ENCODE measurements around the gene FRY. TPM values are rescaled to one million over a fixed set of nuclear protein-coding genes. Genes with fewer than 3 reads are reported as not detected.
A peak's percentile ranks its signal among the peaks of the same experiment; 100 is the strongest.
"Not testable (repeated sequence)": the region's sequence is repeated elsewhere in the genome, so short reads cannot be mapped to it uniquely, and the experiment has no call there.

The FRY gene
- total RNA-seq, 1 donor from 2014 or later, result 0.52 TPM

DNA sequence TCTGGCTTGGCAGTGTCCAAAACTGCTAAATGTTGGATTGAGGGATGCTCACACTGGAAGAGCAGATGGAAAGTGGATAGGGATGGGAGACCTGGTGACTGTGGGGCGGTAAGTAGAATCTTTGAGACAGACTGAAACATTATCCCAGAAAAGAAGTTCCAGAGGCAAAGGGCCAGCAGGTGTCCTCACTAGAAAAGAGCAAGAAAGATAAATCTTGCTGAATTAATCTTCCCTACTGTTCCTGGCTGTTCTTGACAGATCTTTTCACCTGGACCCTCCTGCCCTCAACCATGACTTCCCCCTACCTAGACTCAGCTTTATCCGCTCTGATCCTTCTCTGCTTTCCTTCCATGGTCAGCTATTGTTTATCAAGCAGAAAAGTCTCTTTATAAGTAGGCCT lies 35.0 kb upstream of the FRY start:
- no peak for DNase-seq (ENCODE audit: low read depth)
- TF ChIP-seq CTCF (conservative IDR thresholded peaks at IDR 0.05; ENCODE audit: low read depth, low read length), result peak; percentile 4

DNA sequence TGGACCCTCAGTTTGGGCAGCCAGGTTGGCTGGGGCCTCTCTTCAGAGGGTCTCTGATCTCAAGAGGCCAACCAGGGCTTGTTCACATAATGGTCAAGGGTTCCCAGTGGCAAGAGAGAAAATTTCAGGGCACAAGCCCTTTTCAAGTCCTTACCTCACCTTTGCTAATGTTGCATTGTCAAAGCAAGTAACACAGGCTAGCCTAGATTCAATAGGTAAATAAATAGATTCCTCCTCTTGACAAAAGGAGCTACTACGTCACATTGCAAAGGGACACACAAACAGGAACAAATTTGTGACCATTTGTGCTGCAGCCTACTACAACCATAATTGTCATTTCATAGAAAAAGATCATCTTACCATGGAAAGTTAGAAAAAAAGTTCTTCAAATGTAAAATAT lies 33.9 kb upstream of the FRY start:
- DNase-seq (ENCODE audit: low read depth), result no peak
- H3K4me3 ChIP-seq (ENCODE audit: low read depth, low read length), result no peak overlapping the region
- no peak for TF ChIP-seq CTCF (conservative IDR thresholded peaks at IDR 0.05; ENCODE audit: low read depth, low read length)

More for the DNA sequence above, 35.0 kb upstream of the FRY start:
- no peak overlapping the region for H3K4me3 ChIP-seq (ENCODE audit: low read depth, low read length)

DNA sequence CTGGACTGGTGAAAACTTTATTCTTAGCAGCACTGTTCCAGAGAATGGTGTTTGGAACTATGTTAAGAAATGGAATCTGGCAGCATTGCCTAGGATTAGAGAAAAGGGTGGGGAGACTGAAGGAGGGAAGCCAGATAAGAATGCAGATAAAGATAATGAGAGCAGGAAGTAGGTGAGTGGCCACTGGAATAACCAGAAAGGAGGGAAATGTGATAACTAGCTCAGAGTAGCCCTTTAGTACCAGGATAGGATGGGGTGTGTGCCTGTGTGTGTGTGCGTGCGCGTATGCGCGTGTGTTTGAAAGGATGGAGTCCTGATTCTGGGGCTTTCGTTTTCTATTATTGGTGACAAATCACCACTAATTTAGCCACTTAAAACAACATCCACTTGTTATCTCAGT lies 33.4 kb upstream of the FRY start:
- DNase-seq (ENCODE audit: low read depth), result no peak
- no peak overlapping the region for H3K4me3 ChIP-seq (ENCODE audit: low read depth, low read length)
- no peak for TF ChIP-seq CTCF (conservative IDR thresholded peaks at IDR 0.05; ENCODE audit: low read depth, low read length)

DNA sequence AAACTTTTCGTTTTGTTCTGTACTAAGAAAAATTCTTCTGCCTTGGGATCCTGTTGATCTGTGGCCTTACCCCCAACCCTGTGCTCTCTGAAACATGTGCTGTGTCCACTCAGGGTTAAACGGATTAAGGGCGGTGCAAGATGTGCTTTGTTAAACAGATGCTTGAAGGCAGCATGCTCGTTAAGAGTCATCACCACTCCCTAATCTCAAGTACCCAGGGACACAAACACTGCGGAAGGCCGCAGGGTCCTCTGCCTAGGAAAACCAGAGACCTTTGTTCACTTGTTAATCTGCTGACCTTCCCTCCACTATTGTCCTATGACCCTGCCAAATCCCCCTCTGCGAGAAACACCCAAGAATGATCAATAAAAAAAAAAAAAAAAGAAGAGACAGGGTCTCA lies 30.8 kb upstream of the FRY start:
- DNase-seq (ENCODE audit: low read depth); H3K4me3 ChIP-seq (ENCODE audit: low read depth, low read length): not testable (repeated sequence)

- no peak overlapping the region for H3K4me3 ChIP-seq (ENCODE audit: low read depth, low read length)
- peak; percentile 73 for TF ChIP-seq CTCF (conservative IDR thresholded peaks at IDR 0.05; ENCODE audit: low read depth, low read length)
- DNase-seq (ENCODE audit: low read depth), result no peak
These were observed 30.3 kb upstream of the FRY start for GRCh38 chr13:32001154-32001768.

DNA sequence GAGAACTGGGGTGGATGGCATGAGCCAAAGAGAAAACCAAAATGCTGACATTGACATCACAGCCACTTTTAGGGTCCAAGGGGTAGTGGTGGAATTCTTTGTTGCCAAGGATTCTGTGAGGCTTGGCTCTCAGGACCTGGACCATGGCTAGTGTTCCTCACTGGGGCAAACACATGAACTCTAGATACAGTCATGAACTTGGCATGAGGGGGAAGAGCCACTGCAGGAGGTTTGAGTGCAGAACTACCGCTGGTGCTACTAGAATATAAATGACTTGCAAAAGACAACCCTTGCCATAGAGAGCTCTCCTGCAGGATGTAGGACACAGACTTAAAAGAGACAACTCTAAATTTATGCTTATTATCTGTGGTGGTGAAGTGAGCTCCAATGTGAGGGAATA lies 29.8 kb upstream of the FRY start:
- no peak for TF ChIP-seq CTCF (conservative IDR thresholded peaks at IDR 0.05; ENCODE audit: low read depth, low read length)
- no peak overlapping the region for H3K4me3 ChIP-seq (ENCODE audit: low read depth, low read length)
- no peak for DNase-seq (ENCODE audit: low read depth)

DNA sequence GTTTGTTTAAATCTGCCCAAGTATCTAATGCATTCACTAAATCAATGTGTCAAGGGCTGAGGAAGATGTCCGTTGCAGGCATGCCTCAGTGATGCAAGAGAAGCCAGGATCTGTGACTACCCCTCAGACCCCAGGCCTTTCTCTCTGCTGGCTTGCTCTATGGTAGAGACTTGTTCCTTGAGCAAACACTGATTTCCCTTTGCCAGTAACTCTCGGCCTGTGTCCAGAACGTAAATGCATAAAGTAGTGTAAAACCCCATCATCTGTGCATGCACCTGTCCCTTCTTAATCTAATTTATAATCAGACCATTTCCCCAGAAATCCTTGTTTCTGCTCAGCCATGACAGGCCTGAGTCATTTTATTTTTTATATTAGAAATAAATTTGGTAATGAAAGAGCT lies 28.7 kb upstream of the FRY start:
- H3K4me3 ChIP-seq (ENCODE audit: low read depth, low read length), result no peak overlapping the region
- DNase-seq (ENCODE audit: low read depth), result no peak
- no peak for TF ChIP-seq CTCF (conservative IDR thresholded peaks at IDR 0.05; ENCODE audit: low read depth, low read length)

Measured in epithelial cell of proximal tubule (primary cell).